ENCODE results near the gene PLCB3.

PLCB3 gene

GRCh38 chr11:64210301-64211020 lies 40.9 kb upstream of the PLCB3 start:
- in situ Hi-C loops (cut with MboI; ENCODE audit: low pct_unique_long_range_greater_than_20kb, low sequenced_read_pairs, unreplicated experiment), result no loop called here
- TF ChIP-seq, protein P1, sequence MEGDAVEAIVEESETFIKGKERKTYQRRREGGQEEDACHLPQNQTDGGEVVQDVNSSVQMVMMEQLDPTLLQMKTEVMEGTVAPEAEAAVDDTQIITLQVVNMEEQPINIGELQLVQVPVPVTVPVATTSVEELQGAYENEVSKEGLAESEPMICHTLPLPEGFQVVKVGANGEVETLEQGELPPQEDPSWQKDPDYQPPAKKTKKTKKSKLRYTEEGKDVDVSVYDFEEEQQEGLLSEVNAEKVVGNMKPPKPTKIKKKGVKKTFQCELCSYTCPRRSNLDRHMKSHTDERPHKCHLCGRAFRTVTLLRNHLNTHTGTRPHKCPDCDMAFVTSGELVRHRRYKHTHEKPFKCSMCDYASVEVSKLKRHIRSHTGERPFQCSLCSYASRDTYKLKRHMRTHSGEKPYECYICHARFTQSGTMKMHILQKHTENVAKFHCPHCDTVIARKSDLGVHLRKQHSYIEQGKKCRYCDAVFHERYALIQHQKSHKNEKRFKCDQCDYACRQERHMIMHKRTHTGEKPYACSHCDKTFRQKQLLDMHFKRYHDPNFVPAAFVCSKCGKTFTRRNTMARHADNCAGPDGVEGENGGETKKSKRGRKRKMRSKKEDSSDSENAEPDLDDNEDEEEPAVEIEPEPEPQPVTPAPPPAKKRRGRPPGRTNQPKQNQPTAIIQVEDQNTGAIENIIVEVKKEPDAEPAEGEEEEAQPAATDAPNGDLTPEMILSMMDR (IDR thresholded peaks at IDR 0.05; ENCODE audit: extremely low read depth, insufficient read depth, missing control alignments), result no peak
- DNase-seq (ENCODE audit: low spot score), result no peak

GRCh38 chr11:64211181-64211872 lies 40.0 kb upstream of the PLCB3 start:
- DNase-seq (ENCODE audit: low spot score), result no peak
- in situ Hi-C loops (cut with MboI; ENCODE audit: low pct_unique_long_range_greater_than_20kb, low sequenced_read_pairs, unreplicated experiment), result no loop called here
- TF ChIP-seq, protein P1 (IDR thresholded peaks at IDR 0.05; ENCODE audit: extremely low read depth, insufficient read depth, missing control alignments), result no peak

DNA sequence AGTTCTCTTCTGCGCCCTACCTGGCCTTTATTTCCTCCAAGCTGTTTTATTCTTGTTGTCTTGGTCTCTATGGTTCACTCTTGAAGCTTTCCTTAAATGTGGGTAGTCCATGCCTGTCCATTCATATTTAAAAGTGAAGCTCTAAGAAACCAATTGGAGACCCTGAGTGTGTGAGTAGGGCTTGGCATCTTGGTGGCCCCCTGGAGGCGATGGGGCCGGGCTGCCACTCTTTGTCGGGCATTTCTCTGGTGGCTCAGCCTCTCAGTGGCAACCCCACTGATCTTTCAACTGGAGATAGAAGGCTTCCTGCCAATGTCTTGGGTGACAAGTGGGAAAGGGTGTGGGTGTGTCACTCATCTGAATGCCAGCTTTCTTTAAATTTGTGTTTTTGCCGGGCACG lies 34.5 kb upstream of the PLCB3 start:
- in situ Hi-C loops (cut with MboI; ENCODE audit: low pct_unique_long_range_greater_than_20kb, low sequenced_read_pairs, unreplicated experiment), result no loop called here
- TF ChIP-seq, protein P1 (IDR thresholded peaks at IDR 0.05; ENCODE audit: extremely low read depth, insufficient read depth, missing control alignments), result no peak
- no peak for DNase-seq (ENCODE audit: low spot score)

DNA sequence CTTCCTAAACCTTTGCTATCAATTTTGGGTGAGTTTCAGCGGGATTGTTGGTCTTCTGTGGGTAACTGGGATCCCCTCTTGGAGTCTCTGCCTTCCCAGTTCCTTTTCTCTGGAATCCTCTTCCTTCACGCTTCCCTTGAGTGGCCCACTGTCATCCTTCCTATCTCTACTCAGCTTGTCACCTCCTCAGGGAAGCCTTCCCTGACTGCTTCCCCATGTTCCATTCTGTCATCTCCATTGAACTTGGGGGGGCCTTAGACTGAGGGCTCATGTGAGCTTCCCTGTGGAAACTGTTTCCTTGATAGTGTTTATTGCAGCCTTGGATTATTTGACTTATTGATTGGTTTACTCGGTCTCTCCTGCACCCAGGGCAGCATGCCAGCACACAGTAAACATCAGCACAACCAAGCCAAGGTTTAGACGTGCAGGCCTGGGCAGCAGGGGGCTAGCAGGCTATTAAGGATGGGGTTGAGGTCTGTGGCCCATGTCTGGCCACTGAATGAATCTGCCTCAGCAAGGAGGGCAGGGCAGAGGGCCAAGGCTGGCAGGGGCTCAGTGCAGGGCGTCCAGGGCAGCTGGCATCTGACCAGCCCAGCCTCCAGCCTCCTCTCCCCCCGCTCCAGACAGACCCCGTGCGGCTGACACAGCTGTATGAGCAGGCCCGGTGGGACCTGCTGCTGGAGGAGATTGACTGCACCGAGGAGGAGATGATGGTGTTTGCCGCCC lies 32.5 kb upstream of the PLCB3 start:
- TF ChIP-seq, protein P1 (IDR thresholded peaks at IDR 0.05; ENCODE audit: extremely low read depth, insufficient read depth, missing control alignments), result no peak
- DNase-seq (ENCODE audit: low spot score), result no peak
- in situ Hi-C loops (cut with MboI; ENCODE audit: low pct_unique_long_range_greater_than_20kb, low sequenced_read_pairs, unreplicated experiment), result no loop called here

DNA sequence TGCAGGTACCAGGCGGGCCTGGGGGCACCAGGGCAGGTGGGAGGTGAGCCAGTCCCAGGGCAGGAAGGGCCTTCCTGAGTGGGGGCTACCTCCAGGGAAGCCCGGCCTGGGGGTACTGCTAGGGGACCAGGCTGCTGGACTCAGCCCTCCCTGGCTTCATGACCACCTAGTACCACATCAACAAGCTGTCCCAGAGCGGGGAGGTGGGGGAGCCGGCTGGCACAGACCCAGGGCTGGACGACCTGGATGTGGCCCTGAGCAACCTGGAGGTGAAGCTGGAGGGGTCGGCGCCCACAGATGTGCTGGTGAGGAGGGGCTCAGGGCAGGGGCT lies 32.0 kb upstream of the PLCB3 start:
- TF ChIP-seq, protein P1 (IDR thresholded peaks at IDR 0.05; ENCODE audit: extremely low read depth, insufficient read depth, missing control alignments), result no peak
- in situ Hi-C loops (cut with MboI; ENCODE audit: low pct_unique_long_range_greater_than_20kb, low sequenced_read_pairs, unreplicated experiment), result no loop called here
- DNase-seq (ENCODE audit: low spot score), result no peak

GRCh38 chr11:64219755-64220154 lies 31.6 kb upstream of the PLCB3 start:
- no peak for DNase-seq (ENCODE audit: low spot score)
- TF ChIP-seq, protein P1 (IDR thresholded peaks at IDR 0.05; ENCODE audit: extremely low read depth, insufficient read depth, missing control alignments), result no peak
- in situ Hi-C loops (cut with MboI; ENCODE audit: low pct_unique_long_range_greater_than_20kb, low sequenced_read_pairs, unreplicated experiment), result no loop called here
